GM21390 (cell line): Measurements from ENCODE around the gene SMIM30.

Source experiments
- ATAC-seq: cut with Tn5 transposase; IDR thresholded peaks from one replicate; pipeline ENCODE4 v1.9.1; 2021; ENCODE audit not compliant: unreplicated experiment

SMIM30 gene

DNA sequence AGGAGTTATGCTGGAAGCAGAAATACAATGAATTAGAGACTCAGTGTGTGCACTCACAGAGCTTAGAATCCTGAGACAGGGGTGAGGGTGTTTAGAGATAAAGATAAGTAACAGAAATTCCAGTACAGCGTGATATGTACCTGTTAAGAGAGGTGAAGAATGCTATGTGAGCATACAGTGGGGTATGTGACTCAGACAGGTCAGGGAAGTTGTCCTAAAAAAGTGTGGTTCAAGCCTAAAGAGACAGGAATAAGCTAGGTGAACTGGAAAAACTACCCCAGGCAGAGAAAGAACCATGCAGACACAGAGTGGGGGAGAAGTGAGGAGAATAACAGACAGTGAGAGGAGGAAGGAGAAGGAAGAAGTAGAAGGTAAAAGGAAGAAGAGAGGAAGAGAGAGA, 8.6 kb downstream of the SMIM30 start:
- ATAC-seq, result no peak

DNA sequence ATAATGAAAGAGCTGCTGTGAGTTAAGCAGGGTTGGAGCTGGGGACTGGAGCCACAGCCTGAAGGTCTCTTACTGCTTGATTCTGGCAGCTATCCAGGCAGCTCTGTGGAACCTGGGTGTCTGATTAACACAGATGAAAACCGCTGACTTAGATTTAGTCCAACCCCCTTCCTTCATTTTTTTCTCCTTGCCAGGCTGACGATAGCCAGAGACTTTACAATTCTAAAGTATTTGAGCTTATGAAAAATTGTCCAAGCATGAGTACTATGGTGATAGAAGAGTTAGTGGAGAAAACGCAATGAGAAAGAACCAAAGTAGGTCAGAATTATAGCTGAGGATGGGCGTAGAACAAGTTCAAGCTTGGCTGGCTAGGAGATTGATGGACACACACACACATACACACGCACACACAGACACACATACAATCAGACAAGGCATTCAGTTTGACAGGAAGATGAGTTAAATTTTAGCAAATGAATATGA, 18.2 kb downstream of the SMIM30 start:
- ATAC-seq, result no peak

DNA sequence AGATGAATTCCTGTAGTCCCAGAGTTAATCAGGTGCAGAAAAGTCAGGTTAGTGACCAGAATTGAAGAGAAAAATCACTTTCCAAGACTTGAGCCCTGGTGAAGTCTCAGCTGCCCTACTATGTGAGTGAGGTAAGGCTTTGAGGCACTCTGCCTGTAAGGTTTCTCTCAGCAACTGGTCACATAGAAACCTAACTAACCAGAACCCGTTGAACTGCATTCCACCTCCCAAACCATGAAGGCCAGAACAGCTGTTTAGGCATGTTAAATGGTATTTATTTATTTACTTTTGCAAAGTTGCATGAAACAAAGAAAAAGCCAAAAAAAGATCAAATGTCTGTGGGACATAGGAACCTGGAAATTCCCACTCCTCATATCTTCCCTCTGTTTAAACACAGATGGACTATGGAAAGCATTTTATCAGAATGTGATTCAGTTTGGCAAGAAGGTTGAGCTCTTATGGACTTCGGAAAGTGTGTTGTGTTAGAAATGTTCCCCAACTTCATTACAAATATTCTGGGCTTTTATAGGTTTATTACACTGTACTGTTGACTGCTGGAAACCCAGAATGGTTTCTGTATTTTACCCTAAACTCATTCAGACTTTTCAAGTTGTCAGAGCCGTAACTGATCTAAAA, 19.0 kb downstream of the SMIM30 start:
- ATAC-seq, result no peak

DNA sequence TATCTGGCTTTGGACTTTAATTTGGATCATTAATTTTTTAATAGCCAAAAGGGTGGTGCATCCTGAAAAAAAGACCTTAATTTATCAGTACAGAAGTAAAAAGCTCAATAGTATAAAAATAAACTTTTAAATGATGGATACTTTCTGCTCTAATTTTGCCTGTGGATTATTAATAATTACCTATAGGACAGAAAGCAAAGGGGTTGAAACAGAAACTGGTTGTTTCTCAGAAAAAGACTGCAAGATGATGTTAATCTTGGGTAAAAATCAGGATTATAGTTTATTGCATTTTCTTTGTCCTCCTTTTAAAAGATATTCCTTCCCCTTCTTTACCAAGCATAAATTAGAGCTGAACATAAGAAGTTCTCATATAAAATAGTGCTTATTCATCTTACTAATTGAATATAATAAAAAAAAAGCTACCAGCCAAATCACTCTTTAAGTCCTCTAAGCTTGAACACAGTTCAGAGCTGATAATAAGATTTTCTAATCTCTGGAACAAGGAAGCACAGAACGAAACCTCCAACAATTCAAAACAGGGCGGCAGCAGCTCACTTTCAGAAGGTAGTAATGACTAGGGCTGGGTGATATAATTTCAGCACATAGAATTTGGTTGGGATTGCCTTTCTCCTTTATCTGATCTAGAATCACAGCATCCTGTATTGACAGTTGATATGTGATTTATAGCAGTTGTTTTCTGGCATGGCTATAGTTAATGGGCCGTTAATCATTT, 23.7 kb downstream of the SMIM30 start:
- no peak for ATAC-seq

DNA sequence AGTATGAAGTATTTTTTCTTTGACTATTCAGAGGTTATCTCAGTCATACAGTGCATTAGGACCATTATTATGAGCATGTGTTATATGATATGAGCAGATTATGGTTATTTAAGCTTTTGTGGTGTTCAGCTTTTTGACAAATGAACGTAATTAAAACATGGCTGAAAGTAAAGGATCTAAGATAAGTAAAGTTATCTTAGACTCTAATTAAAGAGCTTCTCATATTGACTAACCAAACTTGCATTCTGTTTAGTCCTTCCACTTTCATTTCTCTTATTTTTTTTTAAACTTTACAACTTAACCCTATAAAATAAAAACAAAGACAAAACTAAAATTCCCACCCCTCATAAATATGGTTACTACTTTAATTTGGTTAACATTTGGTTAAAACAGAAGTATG, 24.8 kb downstream of the SMIM30 start:
- ATAC-seq, result no peak

DNA sequence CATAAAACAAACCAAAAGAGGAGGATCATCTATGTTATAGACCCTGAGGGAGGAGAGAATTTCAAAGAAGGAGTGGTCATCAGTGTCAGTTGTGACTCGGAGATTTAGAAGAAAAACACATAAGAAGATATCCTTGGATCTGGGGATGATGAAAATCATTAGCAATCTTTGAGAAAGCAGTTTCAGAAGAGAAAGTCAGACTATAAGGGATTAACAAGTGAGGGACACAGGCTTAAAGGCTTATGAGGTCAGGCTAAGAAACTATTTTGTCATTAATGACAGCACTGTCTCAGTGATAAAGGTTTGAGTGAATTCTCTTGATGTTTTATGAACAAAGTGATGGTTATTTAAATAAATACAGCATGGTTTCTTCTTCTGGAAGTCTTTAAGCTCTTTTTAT, 25.6 kb downstream of the SMIM30 start:
- ATAC-seq, result no peak

DNA sequence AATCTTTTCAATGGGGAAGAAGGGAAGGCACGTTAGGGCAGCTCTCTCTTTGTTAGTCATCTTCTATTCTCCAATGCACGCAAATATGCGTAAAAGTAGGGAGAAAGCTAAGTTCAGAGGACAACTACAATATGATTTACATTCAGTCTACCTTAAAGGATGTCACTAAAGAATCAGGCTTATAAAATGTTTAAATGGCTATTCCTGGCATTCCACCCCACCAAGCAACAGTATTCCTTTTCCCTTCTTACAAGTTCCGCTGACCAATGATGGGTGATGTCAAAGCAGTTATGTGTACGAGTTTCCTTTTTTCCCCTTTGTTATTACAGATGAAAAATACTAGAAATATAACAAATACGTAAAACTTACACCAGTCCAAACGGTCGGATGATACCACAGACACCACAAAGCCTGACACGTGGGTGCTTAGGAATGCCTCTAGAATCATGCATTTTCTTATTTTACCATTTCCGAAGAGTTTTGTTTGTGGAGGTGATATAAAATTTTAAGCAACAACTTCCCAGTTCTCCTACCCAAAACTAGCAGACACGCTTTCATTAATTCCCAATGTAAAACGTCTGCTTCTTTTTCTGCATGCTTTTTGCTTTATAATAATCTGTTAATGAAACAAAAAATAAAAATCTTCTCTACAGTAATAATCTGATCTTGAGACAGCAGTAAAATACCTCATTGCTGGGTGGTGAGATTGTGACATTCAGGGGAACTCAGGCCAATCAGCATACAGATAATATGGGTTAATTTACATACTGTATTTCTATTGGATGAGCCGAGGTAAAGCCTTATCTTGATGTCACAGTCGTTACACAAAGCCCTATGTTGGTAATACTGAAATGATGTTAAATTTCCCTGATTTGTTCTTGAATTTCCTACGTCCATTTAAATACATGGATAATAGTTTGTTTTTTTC, 31.0 kb downstream of the SMIM30 start:
- no peak for ATAC-seq

DNA sequence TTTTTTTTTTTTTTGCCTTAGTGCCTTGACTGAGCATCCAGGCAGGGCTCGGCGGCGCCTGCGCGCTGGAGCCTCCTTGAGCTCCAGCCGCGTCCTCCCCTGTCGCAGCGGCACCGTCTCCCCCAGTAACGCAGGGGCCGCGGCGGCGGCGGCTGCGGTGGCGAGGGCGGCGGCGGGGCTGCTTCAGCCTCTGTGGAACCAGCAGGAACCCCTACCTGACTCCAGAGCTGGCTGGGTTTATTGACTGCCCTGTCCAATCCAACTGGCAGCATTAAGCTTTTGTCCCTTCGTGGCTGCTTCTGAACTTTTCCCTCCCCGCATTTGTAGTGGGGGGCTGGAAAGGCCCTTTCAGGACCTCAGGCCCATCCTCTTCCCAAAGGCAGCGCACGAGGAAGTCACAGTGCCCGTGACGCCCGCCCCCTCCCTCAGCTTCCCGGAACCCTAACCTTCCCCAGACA, 31.9 kb downstream of the SMIM30 start, which contains the start of gene GPR85:
GPR85 (minus strand) TSS at position 397 of the 458 bp plus-strand sequence. CDS start 2,106 bp downstream, outside the sequence.
- peak; percentile 58 for ATAC-seq

DNA sequence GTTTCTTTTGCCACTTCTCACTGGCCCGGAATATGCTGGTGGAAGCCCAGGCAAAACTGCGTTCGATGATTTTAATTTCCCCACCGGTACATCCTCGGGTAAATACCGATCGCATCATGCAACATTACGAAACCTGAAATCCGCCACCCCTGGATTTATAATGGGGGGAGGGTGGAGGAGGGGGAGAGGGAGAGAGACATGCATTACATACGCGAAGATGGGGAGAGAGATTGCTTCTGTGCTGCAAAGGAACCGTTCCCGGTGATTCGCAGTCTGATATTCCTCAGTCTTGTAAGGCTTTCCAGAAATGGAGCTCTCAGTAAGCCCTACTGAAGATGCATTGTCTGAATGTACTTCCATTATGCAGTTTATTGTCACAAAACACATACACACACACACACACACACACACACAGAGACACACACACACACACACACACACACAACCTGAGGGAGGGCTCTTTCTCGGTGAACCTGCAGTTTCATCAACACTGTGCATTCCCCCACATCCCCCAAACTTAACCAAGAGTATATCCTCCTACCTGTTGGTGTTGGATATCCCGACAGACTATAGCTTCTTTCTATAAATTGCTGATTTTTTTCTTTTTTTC, 32.5 kb downstream of the SMIM30 start:
- ATAC-seq, result peak; percentile 17

DNA sequence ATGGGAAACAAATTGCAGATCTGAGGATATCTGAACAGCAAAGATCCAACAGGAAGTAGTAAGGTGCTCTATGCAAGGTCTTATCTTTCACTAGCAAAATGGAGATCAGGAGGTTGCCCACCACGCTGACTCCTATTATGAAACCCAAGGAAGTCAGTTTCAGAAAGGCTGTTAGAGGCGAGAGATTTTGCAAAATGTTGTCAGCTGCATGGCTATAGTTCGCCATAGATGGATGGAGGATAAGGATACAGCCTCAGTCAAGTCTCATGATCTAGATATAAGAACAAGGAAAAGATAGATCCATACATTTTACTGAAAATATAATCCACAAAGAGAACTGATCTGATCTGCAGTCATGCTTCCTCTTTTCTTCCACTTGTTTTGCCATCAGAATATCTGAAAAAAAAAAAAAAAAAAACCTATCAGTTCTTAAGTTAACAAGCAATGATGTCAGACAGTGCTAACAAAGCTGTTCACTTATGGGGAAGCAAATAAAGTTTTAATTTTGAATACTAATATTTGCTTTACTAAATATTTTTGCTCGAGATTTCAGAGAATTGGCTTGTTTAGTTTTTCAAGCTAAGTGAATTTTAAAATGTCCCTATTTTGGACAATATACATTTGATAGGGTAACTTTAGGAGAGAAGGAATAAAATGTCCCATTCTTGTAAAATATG, 33.7 kb downstream of the SMIM30 start:
- no peak for ATAC-seq

DNA sequence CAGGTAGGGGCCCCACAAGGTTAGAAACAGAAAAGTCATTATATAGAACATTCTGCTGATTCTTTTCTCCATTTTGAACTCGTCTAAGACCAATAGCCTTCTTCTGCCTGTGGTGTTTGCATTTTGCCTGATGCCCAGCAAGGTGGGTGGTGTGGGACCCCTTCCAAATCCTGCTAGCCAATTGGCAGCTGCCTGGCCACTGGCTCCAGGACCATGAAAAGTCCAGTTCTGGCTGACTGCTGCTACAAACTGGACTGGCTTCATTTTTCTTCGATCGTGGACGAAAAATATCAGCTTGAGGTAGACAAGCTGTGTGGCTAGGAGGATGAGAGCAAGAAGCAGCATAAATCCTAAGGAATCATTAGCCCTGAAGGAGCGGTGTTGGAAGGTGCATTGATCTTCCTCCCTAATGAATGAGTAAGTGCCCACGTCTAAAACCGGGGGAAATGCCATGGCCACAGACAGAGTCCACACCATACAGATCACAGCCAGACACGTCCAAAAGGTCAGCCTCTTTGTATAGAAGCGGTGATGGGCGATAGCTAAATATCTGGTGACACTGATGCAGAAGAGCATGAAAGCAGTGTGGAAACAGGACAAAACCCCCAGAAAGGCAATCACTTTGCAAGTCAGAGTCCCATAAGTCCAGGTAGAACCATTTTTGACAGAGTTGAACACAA, 34.4 kb downstream of the SMIM30 start:
- no peak for ATAC-seq

DNA sequence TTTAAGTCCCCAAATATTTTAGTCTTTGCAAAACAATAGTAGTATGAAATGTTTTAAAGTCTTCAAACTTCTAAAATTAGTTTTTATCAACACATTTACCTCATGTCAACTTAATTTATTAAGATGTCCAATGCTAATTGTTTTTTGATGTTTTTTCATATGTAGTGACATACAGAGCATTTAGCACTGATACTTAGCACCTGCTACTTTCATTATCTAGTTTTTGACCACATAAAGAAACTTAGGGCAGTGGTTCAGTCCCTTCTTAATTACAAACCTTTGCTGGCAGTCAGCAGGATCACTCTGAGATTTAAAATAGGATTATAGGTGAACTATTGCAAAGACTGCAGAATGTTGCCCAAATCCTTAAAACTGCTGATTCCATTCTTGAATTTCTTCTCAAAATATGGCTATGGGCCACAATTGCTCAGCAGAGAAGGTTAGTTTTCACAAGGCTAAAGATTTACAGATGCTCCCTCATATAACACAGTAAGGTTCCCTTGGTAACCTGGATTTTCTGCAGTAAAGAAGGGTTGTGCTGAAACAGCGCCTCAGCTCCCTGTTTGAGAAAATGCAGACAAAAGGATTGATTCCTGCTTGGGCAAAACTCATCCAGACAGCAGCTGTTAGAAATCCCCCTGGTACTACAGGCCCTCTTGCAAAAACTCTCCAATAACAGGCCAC, 35.1 kb downstream of the SMIM30 start:
- ATAC-seq, result peak; percentile 53

DNA sequence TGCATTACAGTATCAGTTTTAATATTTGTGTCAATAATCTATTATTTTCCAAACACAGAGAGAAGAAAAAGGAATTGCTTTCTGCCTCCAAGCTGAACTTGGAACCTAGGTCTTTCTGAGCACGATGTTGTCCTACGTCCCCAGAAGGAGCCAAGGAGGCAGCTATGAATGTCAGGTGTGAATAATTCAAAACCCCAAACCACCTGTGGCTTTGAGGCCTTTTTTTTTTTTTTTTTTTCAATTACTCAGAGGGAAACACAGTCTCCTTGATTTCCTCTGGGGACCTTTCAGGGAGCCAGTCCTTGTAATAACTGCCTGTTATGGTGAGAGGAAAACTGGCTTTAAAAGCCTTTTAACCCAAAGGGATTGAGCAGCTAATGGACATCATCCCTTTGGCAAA, 40.0 kb downstream of the SMIM30 start:
- ATAC-seq, result no peak

DNA sequence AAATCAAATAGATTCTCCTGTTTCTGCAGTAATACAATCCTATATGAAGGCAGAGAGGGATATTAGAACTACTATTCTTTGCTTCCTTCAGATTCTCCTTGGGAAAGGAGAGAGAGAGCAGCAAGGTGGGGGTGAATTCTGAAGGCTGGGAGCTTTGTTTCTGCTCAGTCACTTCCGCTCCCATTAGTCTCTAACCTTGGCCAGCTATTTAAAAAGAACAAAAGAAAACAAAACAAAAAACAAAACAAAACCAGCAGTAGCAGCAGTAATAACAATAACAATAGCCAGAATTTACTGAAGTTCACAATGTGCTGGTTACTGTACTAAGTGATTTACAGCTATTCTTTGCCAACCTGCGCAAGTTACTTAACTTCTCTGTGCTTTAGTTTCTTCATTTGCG, 41.7 kb downstream of the SMIM30 start:
- no peak for ATAC-seq

DNA sequence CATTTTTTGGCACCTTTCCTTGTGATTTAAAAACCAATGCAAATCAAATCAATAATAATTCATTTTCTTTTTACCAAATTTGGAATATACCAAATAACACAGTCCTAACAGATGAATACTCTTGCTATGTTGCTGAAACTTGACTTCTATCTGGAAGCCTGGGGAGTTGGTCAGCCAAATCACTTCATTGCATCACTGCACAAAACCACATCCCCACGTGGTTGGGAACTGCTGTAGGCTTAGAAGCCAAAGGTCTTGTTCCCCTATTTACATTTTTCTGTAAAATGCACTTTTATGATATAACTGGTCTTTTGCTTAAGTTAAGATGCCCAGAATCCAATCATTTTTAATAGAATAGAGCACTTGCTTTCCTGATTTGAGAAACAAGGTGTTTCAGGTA, 46.9 kb downstream of the SMIM30 start:
- no peak for ATAC-seq
